HG02571 (cell line): ENCODE data around the gene TAL2.

ENCODE experiments used
- ATAC-seq: cut with Tn5 transposase; IDR thresholded peaks from one replicate; pipeline ENCODE4 v1.9.1; 2021; ENCODE audit warnings: mild to moderate bottlenecking, moderate library complexity; ENCODE audit not compliant: unreplicated experiment

Gene TAL2

DNA sequence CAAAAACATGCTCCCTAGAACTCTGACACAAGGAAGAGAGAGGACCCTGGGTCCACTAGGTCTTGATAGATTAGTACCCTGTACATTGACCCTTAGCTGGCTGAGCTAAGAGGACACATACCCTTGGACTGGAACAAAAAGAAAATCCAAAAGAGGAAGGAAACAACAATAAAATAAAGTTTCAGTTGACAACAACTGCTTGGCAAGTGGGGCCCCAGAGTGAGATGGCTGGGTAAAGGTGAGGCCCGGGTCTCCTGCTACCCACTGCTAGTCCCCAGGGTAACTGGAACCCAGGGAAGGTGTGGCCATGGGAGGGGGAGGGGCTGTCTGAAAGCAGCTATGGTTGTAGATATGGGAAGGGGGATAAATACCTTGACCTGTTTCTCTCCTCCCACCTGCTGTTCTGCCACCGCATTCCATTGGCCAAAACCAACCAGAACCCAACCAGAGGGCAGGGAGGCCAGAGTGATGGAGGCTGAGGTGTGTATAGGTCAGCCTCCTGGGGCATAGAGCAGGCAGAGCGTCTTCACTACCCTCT, 11.7 kb downstream of the TAL2 start:
- ATAC-seq = no peak

GRCh38 chr9:105676351-105676923, 14.2 kb downstream of the TAL2 start:
- ATAC-seq = no peak

- ATAC-seq = no peak
Measured at GRCh38 chr9:105678163-105678562, 15.9 kb downstream of the TAL2 start.

- ATAC-seq = no peak
Measured at GRCh38 chr9:105678781-105679180, 16.5 kb downstream of the TAL2 start.

DNA sequence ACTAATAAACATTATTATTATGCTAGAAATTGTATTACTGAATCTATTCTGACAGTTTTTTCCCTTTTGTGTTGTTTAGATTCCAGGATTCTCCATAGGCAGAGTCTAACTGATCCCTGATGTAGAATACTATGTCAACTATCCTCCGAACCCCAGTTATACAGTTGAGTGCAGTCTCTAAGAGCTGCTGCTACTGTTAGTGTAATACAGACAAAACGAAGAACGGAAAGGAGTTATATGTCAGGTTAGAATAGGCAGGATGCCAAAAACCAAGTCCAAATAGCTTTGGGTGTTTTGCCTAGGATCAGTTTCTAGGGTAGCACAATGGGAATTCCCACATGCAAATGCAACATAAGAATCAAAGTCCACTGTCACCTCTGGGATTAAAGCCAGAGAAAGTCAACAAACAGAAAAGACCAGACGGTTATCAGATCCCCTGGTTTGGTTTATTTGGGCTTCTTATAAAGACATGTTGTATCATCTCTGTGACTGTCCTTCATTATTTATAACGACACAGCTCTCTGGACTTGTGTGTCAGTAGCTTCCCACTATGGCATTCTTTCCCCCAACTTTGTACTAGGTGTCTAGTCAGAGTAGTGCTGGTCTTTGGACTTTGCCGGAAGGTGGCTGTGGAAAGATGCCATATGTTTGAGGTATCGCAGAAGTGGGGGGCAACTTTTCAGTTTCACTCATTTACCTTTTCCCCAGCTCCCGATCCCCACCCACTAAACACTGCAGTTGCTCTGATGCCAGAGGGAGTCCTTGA, 17.2 kb downstream of the TAL2 start:
- ATAC-seq = no peak

DNA sequence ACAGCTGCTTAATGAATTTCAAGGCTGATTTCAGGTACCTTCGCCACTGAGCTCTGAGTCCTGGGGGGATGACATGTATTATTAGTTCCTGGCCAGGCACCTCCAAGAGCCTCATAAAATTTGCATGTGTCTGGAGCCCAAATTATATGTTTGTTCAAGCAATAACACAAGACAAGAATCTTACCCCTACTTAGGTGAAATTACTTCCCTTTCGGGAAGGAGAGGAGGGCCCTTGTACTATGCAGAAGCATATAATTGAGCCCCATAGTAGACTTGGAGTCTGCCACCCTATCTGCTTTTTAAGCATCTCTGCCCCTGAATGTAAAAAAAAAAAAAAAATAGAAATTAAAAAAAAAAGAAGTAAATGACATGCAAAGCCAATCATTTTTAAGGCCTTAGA, 19.1 kb downstream of the TAL2 start:
- ATAC-seq = no peak

GRCh38 chr9:105681724-105682123, 19.5 kb downstream of the TAL2 start:
- no peak for ATAC-seq

DNA sequence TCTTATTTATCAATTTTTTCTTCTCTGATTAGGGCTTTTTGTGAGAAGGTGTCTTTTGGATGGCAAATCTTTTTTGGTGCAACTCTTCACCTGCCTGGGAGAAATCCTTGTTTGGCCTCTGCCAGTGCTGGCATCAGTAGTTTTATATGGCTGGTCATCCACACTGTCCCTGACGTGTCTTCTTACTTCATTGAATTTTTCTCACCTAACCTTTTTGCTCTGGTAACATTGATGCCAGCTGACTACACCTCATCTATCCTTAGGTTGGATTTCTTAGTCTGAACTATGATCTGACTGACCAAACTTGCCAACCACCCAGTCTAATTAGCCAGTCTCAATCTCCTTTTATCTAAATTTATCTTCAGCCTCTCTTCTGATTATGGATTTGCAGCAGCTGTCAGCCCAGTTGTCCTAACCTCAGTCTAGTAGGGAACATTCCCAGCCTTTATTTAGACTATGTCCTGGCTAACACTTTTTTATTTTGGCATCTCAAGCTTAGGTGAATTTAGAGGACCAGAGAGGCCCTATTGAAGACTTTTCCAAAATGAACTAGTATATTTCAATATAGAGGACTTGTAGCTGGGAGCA, 21.5 kb downstream of the TAL2 start:
- no peak for ATAC-seq

DNA sequence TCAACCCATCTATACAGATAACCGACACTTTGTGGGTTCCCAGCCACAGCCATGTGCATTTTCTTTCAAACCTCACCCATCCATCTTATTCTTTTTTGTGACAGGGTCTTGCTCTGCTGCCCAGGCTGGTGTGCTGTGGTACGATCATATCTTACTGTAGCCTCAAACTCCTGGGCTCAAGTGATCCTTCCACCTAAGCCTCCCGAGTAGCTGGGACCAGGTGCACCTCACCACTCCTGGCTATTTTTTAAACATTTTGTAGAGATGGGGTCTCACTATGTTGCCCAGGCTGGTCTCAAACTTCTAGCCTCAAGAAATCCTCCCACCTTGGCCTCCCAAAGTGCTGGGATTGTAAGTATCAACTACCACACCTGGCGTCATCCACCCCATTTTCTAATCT, 24.7 kb downstream of the TAL2 start:
- ATAC-seq = no peak

GRCh38 chr9:105690742-105691141, 28.5 kb downstream of the TAL2 start:
- no peak for ATAC-seq

DNA sequence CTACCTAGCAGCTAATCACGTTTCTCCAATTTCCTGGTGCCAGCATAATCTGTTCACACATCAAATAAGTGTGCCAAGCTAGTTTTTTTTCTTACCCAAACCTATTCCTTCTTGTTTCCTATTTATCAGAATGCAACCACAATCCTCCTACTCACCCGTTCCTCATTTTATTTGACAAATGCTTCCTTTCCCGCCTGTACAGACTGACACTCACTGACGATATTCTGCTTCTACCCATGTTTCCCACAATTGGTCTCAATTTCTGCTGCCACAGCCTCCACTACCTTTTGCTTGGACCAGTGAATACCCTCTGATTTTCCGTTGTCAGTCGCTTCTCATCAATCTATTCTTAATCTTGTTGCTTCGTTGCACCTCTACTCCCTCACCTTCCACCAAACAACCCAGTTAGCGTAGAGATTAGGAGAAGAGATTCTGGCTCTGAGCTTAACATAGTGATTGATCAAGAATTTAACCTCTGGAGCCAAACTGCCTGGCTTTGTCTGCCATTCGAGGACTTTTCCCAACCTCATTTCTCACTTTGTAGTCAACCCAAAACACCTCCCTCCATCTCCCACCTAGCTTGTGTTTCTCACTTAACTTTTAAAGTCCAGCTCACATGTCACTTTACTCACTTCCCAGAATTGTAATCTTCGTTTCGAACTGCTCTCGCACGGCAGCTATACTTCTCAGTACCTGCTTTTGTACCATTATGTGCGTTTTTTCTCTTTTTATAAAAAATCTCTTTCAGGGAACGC, 31.4 kb downstream of the TAL2 start:
- ATAC-seq = peak; percentile 26

- peak; percentile 81 for ATAC-seq
Measured at GRCh38 chr9:105694190-105694847, 32.1 kb downstream of the TAL2 start, which contains the start of gene TMEM38B. Gene TMEM38B, plus strand, starts transcription at chr9:105694541. Its CDS starts 120 bp downstream, at chr9:105694661.

DNA sequence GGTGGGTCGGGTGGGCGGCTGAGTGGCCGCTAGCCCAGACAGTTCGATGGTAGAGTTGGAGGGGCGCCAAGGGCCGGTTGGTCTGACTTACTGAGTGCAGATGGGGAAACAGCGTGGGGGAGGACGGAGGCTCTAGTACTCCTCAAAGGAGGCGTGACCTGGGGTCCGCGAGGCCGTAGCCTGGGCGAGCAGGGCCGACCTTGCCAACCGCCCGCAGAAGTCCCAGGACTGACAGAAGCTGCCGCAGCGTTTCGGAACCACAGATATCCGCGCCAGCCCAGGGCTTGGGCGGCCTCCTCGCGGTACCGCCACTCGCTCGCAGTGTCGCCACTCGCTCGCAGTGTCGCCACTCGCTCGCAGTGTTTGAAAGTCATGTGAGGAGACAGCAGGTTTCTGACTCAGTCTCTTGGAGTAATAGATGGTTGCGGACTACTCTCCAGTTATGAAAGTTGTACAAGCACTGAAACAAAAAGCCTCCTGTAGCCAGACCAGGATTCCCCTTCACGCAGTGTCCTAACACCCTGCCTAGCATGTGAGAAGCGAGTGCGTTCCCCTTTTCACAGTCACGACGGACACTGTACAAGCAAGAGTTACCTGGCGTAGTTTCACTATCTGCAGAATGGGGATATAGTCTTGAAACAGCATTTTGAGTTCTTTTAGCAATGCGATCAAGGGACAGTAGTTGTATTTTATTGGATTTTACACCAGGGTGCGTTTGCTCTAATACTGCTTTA, 32.8 kb downstream of the TAL2 start:
- ATAC-seq = peak; percentile 69

DNA sequence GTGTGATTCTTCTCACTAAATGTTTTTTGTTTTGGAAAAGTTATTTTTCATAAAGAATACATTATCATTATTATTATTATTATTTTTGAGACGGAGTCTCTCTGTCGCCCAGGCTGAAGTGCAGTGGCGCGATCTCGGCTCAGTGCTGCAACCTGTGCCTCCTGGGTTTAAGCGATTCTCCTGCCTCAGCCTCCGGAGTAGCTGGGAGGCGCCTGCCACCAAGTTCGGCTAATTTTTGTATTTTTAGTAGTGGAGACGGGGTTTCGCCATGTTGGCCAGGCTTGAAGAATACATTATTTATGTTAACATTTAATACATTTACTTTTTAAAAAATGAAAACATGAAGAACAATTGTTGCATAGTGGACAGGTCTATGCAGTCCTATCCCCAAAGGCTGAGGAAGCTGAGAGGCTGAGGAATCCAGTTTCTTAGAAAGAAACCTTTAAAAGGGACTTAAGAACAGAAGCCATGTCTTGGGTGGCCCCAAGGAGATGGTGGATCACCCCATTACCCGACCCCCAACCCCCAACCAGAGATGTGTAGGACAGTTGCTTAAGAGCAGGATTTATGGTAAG, 34.0 kb downstream of the TAL2 start:
- ATAC-seq = no peak

GRCh38 chr9:105697871-105698270, 35.6 kb downstream of the TAL2 start:
- no peak for ATAC-seq

GRCh38 chr9:105698348-105698870, 36.2 kb downstream of the TAL2 start:
- no peak for ATAC-seq

DNA sequence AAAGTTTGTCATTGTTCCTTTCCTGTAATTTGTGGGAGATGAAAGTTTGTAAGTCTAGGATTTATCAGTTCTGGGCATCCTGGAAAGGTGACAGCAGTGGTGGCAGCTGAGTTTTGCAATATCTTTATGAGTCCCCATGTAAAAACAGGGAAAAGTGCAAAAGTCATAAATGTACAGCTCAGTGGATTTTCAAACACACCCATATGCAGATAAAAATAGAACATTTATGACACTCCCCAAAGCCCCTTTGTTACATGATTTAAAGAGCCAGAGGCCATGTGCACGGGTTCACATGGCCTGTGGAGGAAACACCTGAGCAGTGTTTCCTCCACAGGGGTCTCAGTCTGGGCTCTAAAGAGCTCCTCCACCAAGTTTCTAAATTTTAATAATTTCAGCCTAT, 38.4 kb downstream of the TAL2 start:
- ATAC-seq = no peak

DNA sequence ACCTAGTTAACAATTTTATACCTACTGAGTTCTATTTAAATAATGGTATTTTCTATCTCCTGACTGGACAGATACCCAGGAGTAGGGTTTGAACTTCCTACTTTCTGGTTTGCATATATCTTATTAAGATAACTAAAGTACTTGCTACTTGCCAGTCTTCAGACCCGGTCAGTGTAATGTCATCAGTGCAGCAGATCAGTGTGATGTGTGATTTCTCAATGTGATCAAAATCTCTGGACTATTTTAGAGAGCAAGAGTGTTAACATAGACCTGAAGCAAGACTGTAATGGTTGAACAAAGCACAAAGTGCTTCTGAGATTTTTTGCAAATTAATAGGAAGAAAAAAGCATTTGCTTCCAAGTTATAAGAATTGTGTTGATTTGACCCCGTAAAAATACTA, 38.9 kb downstream of the TAL2 start:
- no peak for ATAC-seq

- no peak for ATAC-seq
Measured at GRCh38 chr9:105702207-105702606, 40.0 kb downstream of the TAL2 start.
